ENCODE data around the gene JADE2.

The JADE2 gene

DNA sequence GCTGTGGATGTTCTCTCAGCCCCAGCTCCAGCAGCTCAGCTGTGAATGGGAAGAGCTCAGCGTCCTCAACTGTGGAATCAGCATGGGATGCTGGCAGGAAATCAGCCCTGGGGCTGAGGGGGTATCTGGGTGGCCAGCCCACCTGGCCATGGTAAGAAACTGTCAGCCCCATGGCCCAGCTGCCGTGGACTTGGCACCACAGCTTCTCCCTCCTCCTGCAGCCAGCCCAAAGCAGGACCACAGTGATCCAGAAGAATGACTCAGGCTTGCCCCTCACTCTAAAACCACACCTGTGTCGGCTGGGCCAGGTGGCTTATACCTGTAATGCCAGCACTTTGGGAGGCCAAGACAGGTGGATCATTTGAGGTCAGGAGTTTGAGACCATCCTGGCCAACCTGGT is 59.2 kb downstream of the JADE2 start:
- TF ChIP-seq, protein P1, sequence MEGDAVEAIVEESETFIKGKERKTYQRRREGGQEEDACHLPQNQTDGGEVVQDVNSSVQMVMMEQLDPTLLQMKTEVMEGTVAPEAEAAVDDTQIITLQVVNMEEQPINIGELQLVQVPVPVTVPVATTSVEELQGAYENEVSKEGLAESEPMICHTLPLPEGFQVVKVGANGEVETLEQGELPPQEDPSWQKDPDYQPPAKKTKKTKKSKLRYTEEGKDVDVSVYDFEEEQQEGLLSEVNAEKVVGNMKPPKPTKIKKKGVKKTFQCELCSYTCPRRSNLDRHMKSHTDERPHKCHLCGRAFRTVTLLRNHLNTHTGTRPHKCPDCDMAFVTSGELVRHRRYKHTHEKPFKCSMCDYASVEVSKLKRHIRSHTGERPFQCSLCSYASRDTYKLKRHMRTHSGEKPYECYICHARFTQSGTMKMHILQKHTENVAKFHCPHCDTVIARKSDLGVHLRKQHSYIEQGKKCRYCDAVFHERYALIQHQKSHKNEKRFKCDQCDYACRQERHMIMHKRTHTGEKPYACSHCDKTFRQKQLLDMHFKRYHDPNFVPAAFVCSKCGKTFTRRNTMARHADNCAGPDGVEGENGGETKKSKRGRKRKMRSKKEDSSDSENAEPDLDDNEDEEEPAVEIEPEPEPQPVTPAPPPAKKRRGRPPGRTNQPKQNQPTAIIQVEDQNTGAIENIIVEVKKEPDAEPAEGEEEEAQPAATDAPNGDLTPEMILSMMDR (IDR thresholded peaks at IDR 0.05; ENCODE audit: borderline replicate concordance, control extremely low read depth, extremely low read depth, insufficient read depth, missing control alignments): no peak
- in situ Hi-C loops (cut with MboI; ENCODE audit: low sequenced_read_pairs, unreplicated experiment): loop anchor here (5.0 to 10.0 kb wide), 2 partner anchors 287 to 390 kb away; no protein-coding TSS in a partner anchor
- DNase-seq (ENCODE audit: low spot score): no peak

DNA sequence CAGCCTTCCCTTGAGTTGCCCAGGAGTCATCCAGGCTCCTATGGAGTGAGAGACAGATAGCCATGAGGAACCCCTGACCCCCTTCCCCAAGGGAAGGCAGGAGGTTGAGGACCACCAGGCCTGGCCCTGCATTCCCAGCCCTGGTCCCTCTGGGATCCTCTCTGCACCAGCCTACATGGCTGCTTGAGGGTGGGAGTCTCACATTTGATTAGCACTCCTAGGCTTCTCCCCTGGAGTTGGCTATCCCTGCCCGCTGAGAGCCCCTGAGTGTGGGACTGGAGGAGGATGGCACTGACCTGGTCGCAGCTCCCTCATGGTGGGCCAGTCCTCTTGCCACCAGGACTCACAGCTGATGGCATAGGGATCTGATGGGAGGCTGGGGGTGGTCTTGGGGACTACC is 60.5 kb downstream of the JADE2 start:
- DNase-seq (ENCODE audit: low spot score): peak; percentile 9
- TF ChIP-seq, protein P1 (IDR thresholded peaks at IDR 0.05; ENCODE audit: borderline replicate concordance, control extremely low read depth, extremely low read depth, insufficient read depth, missing control alignments): no peak
- in situ Hi-C loops (cut with MboI; ENCODE audit: low sequenced_read_pairs, unreplicated experiment): loop anchor here (10.0 kb wide), 1 partner anchor 391 kb away; no protein-coding TSS in a partner anchor

DNA sequence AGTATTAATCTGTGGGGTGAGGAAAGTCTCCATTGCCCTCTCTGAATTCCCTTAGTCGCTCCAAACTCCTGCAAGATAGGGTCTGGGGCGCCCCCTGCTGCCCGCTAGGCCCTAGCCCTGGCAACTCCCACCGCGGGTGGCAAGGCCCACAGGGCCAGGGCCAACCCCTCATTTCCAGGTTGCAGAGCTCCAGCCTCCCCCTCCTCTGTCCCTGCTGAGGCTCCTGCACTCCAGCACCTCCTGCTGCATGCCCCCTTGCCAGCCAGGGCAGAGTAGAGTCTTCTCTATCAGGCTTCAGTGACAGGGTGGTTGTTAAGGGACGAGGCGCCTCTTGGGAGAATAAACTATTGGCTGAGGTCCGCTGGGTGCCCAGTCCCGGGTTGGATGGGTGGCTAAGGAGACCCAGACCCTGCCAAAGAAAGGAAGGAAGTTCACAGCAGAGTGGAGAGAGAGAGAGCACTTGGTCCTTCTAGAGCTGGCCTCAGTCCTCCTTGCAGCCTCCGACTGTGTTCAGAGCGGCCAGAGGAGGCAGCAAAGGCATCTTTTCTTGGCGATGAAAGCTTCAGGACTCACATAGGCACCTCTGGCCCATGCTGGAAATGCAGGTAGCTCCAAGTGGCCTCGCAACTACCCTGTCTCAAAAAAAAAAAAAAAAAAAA is 61.5 kb downstream of the JADE2 start:
- in situ Hi-C loops (cut with MboI; ENCODE audit: low sequenced_read_pairs, unreplicated experiment): loop anchor here (10.0 kb wide), 1 partner anchor 392 kb away; no protein-coding TSS in a partner anchor
- TF ChIP-seq, protein P1 (IDR thresholded peaks at IDR 0.05; ENCODE audit: borderline replicate concordance, control extremely low read depth, extremely low read depth, insufficient read depth, missing control alignments): peak; percentile 78
- DNase-seq (ENCODE audit: low spot score): peak; percentile 86

DNA sequence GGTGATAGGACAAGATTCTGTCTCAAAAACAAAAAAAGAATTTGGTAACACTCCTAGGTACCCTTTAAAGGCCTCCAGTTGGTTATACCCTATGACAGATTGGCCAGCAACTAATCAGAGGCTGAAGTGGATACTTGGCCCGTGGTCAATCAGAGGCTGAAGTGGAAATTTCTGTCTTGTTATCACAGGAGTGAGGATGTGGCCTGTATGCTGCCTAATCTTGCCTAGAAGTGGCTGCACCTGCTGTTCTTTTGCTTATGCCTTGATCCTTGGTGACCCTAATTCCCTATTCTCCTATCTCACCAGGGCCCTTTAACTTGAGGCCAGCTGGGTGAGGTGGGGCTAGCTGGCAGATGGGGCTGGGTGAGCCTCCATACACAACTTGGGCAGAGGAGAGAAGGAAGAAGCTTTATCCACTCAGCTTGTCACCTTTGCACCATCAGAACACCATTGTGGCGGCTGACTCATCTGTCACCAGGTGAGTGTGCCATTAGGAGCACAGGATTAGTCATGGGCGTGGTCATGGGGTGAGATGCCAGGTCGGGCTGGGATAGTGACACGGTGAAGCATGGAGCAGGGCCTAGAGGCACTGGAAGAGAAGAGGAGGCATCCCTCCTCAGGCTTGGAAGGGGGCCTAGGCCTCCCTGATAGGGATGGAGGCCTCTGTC is 65.7 kb downstream of the JADE2 start:
- in situ Hi-C loops (cut with MboI; ENCODE audit: low sequenced_read_pairs, unreplicated experiment): no loop called here
- TF ChIP-seq, protein P1 (IDR thresholded peaks at IDR 0.05; ENCODE audit: borderline replicate concordance, control extremely low read depth, extremely low read depth, insufficient read depth, missing control alignments): no peak
- DNase-seq (ENCODE audit: low spot score): no peak

DNA sequence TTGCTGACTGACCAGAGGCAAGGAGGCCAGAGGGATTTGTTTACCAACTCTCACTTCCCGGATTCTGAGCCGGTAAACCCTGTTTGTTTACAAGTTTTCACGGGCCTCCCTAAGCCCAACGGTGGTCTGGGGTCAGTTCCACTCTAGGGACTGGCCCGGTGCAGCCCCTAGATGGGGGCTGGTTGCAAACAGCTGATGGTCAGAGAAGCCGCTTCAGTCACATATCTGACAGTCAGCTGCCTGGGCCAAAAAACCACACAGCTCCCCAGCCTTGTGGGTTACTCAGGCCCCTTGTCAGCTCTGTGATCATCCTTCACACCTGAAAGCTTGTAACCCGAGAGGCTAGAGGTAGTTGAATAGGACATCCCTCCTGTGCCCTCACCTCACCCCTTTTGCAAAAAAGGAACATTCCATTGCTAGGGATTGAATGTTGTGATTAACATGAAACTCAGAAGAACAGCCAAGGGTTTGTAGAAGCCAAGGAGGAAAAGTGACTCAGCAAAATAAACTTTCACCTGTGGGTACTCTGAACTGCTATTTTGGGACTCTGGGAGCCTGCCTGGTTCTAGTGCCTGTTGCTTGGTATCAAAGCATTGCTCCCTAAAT is 66.8 kb downstream of the JADE2 start:
- TF ChIP-seq, protein P1 (IDR thresholded peaks at IDR 0.05; ENCODE audit: borderline replicate concordance, control extremely low read depth, extremely low read depth, insufficient read depth, missing control alignments): no peak
- DNase-seq (ENCODE audit: low spot score): peak; percentile 43
- in situ Hi-C loops (cut with MboI; ENCODE audit: low sequenced_read_pairs, unreplicated experiment): no loop called here

DNA sequence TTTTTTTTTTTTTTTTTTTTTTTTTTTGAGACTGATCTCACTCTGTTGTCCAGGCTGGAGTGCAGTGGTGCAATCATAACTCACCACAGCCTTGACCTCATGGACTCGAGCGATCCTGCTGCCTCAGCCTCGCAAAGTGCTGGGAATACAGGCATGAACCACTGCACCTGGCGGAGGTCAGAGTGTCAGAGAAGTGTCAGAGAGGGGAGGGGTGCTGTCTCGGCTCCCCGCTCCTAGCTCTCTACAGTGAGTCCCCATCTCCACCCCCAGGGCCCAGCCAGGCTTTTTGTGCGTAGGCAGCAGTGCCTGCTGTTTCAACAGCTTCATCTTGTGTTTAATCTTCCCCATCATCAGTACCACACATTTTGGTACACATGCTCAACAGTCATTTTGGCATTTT is 68.9 kb downstream of the JADE2 start:
- TF ChIP-seq, protein P1 (IDR thresholded peaks at IDR 0.05; ENCODE audit: borderline replicate concordance, control extremely low read depth, extremely low read depth, insufficient read depth, missing control alignments): no peak
- no peak for DNase-seq (ENCODE audit: low spot score)
- in situ Hi-C loops (cut with MboI; ENCODE audit: low sequenced_read_pairs, unreplicated experiment): no loop called here
